Esophagus muscularis mucosa (tissue), 3 donors: ENCODE data around the gene SV2B.

Source experiments
- EP300 ChIP-seq: sonication (generic); formaldehyde crosslinking; IDR thresholded peaks from one replicate; pipeline ENCODE4 v1.6.1; 2017; ENCODE audit warnings: antibody characterized with exemption
- TF ChIP-seq, protein P1 (sequence below), 3 experiments: fragments of 200-600 bp in 2 of 3; fragments of 450-650 bp in 1 of 3; sonication (generic) in 2 of 3; IDR thresholded peaks; one replicate each; pipeline ENCODE4 v1.5.1; 2017 to 2019; ENCODE audit warnings: antibody characterized with exemption in 3 of 3, mild to moderate bottlenecking in 2 of 3, moderate library complexity in 1 of 3

DNA sequence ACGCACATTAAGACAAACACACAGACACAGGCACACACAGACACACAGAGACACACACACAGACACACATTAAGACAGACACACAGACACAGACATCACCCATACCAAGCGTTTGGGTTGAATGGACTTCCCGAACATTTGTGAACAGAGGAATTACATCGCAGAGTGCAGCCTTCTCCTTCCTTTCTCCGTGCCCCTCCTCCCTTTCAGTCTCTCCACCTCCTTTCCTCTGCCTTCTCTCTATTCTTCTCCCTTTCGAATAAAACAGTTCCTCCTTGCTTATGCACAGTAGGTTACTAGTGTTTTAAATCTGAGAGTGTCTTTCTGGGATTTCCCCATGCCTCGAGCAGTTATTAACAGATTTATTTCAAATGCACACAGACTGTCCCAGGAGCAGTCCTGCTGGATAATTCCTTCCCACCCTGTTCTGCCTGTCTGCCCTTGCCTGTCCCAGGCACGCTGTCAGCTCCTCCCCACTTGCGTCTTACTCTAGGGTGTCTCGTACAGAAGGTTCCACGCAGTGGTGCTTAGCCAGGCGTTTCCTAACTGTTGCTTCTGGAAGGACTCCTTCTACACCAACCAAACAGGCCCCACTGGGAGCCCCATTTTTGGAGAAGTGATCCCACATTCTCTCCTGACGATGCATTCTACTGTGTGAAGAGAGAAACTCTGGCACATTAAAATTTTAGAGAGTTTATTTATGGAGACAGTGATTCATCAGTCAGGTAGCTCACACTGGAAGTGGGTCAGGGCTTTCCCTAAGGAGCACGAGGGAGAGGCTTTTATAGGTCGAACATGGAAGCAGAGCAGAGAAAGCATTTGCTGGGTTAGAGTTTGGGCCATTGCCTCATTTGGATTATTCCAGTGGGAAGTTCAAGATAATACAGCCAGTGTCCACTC lies 163.8 kb downstream of the SV2B start:
- TF ChIP-seq, protein P1, sequence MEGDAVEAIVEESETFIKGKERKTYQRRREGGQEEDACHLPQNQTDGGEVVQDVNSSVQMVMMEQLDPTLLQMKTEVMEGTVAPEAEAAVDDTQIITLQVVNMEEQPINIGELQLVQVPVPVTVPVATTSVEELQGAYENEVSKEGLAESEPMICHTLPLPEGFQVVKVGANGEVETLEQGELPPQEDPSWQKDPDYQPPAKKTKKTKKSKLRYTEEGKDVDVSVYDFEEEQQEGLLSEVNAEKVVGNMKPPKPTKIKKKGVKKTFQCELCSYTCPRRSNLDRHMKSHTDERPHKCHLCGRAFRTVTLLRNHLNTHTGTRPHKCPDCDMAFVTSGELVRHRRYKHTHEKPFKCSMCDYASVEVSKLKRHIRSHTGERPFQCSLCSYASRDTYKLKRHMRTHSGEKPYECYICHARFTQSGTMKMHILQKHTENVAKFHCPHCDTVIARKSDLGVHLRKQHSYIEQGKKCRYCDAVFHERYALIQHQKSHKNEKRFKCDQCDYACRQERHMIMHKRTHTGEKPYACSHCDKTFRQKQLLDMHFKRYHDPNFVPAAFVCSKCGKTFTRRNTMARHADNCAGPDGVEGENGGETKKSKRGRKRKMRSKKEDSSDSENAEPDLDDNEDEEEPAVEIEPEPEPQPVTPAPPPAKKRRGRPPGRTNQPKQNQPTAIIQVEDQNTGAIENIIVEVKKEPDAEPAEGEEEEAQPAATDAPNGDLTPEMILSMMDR (IDR thresholded peaks at IDR 0.05): no peak
- TF ChIP-seq EP300: peak; percentile 67
